HG03378 (cell line): ENCODE measurements around the gene OLFM4.

Experiments
- ATAC-seq: cut with Tn5 transposase; IDR thresholded peaks from one replicate; pipeline ENCODE4 v1.9.1; 2021; ENCODE audit warnings: mild to moderate bottlenecking, moderate library complexity; ENCODE audit not compliant: unreplicated experiment

OLFM4 gene, protein sequence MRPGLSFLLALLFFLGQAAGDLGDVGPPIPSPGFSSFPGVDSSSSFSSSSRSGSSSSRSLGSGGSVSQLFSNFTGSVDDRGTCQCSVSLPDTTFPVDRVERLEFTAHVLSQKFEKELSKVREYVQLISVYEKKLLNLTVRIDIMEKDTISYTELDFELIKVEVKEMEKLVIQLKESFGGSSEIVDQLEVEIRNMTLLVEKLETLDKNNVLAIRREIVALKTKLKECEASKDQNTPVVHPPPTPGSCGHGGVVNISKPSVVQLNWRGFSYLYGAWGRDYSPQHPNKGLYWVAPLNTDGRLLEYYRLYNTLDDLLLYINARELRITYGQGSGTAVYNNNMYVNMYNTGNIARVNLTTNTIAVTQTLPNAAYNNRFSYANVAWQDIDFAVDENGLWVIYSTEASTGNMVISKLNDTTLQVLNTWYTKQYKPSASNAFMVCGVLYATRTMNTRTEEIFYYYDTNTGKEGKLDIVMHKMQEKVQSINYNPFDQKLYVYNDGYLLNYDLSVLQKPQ

DNA sequence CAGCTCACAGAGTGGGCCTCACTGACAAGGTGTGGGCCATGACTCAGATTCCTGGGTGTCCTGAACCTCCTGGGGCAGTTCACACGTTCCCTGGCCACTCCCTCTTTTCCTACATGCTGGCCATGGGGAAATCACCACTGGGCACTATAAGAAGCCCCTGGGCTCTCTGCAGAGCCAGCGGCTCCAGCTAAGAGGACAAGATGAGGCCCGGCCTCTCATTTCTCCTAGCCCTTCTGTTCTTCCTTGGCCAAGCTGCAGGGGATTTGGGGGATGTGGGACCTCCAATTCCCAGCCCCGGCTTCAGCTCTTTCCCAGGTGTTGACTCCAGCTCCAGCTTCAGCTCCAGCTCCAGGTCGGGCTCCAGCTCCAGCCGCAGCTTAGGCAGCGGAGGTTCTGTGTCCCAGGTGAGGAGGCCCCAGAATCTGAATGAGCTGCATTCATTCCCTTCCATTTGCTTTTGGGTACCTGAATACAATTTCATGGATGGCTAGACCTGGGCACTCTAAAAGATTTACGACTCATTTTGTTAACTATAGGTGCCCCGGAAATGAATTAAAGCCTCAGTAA lies at the start of gene OLFM4:
TSS of gene OLFM4 (plus strand) at position 177 of the 567 bp plus-strand sequence. CDS start at position 201, 24 bp downstream.
- no peak for ATAC-seq

DNA sequence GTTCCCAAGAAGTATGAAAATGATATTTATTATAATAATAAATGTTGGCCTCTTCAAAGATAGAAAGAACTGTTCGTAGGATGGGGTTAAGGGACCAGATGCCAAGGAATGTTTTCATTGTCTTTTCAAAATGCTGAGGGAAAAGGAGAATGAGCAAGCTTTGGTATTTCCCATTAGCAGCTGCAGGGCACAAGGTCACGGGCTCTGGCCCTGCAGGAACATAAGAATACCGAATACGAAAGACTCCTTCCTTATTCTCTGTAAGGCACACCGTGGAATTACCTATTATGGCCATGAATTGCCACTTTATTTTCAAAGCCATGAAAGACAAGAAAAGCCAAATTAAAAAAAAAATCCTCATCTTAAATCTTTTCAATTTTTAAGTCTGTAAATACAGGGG lies 49.6 kb upstream of the OLFM4 start:
- ATAC-seq, result no peak

DNA sequence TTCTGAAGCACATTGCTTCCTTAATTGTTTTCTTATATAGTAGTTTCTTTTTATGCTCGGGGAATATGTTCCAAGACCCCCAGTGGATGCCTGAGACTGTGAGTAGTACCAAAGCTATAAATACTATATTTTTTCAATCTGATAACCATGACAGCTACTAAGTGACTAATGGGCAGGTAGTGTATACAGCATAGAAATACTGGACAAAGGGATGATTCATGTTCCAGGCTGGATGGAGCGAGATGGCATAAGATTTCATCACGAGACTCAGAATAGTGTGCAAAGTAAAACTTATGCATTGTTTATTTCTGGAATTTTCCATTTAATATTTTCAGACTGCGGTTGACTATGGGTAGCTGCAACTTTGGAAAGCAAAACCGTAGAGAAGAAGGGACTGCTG lies 47.9 kb upstream of the OLFM4 start:
- ATAC-seq, result no peak

DNA sequence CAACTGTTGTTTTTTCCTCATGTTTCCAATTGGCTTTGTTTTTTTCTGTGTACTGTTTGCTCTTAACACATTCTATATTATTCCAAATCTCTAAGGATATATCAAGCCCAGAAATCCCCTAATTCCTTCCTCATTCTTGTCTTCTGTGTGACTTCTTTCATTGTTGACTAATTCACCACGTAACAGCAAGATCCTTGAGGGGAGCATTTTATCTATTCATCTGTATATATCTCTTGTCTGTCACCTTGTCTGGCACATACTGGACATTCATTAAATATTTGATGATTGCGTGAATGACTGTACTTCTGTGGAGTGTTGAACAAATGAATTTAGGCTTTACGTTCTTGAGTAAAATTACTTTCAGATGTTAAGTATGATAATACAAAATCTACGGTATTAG lies 44.8 kb upstream of the OLFM4 start:
- ATAC-seq, result no peak

DNA sequence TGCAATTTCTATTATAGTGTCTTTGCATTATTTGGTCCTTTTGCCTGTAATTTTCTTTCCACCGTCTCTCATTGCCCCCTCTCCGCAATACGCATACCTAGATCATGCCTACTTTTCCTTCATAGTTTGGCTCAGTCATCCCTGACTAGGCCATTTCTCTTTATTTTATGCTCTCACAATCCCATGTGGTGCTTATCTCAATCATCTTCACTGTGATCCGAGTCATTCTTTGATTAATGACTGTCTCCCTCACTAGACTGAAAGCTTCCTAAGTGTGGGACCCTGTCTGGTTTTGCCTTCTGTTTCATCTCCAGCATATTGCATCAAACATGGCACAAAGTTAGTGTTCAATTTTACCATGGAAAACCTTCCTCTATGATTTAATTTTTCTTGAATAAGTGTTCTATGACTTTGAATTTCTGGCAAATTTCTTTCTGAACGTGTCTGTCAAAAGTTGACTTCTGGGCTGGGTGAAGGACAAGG lies 43.7 kb upstream of the OLFM4 start:
- no peak for ATAC-seq

DNA sequence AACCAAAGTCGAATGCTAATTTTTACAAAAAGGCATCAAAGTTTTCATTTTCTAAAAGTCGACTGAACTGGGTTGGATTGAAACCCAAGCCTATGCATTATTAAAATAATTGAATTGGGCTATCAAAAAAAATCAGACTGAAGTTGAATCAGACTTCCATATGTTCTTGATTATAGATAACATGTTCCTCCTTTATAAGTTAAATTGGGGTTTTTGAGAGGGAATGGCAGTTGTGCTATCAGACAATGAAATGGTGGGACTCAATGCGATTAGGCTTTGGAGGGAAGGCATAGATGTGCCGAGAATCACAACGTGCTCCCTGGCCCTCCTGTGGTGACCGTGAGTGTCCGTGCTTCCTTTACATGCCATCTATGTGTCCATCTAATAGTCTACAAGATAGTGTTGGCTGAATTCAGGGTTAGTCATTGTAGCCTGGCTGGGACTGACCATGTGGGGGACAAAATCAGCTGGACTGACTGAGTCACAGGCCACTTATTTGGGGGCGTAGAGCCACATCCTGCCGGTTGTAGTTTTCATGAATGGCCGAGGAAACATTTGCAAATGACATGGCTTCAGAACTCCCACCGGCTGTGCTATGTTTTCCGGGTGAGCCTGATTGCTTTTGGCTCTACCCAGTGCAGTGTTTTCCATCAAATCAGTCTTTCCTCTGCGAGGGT lies 37.1 kb upstream of the OLFM4 start:
- no peak for ATAC-seq

DNA sequence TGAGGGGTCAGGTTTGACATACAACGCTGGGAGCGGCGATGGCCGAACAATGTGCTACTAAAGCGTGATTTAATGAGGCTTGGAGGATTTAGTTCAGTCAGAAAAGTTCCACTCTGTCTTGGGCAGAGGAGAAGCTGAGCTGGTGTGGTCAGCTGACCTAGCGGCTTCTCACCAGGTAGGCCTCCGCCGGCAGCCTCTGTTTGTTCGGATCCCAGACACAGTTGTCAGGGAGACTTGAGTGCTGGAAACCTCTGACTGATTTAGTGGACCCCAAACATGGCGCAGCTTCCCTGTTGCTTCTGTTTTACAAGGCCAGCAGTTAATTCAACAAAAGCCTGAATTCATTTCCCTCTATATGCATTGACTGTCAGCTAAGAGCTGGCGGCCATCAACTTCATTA lies 36.5 kb upstream of the OLFM4 start:
- ATAC-seq, result no peak

DNA sequence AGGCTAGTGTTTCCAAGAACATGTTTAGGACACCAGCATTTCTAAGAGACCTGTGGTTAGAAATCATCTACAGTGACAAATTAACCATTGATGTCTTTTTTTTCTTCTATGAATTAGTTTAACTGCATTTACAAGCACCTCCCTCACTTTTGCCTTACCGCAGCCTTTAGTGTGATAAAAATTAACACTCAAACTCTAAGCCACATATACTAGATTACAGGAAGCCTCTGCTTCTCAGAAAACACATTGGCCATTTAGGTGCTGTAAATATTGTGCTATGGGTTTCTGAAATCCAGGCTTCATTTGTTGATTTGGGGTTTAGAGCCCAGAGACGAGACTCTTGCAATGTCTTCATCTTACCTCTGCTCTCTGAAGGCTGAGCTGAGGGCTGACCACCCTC lies 34.6 kb upstream of the OLFM4 start:
- no peak for ATAC-seq

DNA sequence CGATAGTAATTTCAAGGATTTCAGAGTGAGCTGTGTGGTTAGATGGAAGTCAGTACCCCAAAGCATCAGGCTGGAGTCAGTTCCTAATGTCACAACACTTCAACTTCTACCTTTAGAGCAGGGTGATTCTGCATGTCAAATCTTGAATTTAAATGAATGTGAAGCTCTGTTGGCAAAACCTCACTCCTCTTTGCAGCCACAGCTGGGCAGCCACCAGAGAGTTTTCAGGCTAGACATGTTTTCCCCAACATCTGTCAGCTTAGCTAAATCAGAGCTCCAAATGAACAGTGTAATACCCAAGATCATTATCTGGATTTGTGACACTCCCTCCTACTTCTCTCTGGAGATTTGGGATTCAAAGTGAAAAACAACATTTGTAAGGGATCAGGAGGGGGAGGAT lies 33.7 kb upstream of the OLFM4 start:
- no peak for ATAC-seq

DNA sequence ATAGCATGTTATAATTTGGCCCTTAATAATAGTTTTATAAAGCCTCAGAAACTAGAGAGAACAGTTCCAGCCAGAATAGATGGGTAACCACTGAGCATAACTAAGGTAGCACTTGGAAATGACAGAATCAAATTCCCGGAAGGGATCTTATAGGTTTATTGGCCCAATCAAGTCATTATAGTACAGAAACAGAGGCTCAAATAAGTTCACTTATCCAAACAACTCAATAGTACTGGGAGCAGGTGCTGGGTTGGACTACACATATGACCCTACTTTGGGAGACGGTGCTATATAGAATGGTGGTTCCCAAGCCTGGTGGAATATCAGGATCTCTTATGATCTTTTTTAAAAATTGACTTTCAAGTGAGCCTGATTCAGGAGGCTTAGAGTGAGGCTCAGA lies 32.7 kb upstream of the OLFM4 start:
- ATAC-seq, result no peak

DNA sequence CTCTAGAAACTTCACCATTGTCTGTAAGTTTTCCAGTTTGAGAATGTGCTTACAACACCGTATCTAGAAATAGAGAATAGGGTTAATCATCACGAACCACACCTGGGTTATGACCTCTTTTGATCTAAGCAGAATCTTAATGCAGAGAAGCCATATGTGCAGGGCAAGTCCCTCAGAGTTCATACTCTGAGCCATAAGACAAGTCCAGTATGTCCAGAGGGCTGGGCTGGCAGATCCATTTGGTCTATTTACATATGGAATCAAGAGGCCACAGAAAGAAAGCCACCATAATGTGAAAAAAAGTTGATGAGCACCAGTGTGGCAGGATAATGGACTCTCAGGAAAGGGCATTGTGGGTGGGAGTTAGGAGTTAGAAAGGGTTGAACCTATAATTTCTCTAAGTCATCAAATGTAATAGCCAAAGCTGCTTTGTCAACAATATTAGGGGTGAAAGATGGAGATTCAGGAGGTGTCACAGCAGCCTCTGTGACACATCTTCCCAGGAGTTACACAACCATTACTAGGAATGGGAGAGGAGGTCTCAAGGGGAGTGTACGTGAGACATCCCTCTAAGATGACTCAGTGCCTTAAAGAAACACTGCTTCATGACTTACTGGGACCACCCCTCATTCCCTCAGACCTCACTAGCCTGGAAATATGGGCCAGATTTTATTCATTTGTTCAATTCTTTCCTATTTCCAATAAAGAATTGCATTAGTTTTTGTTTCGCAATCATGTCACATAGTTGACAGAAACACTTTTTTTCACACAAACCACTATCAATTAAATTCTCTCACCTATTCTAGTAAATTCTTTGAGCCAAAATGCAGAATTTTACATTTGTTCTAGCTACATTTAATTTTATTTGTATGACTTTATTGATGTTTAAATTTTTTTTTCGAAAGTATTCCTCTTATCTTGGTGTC lies 30.4 kb upstream of the OLFM4 start:
- no peak for ATAC-seq

DNA sequence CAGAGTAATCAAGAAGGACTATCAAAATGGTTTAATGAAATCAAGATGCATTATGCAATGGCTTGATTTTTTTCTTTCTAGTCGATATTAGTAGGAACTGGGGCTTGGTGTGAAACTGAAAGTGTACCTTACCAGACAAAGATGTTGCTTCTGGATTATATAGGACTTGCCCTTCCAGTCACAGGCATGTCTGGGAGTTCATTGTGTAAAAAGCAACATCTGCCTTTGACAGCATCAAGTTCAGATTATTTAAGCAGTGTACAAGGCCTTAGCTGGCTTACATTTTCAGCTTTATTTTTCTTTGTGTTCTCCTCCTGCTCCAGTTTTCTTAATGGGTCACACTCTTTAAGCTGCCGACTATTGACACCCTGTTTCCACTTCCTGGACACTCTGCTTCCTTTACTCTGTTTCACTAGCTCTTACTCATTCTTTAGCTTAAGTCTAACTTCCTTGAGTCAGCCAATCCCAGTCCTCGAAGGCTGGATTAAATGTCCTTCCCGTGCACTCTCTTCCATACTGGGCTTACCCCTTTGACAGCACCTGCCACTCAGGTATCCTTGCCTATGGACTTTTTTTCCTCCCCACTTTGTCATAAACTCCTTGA lies 29.4 kb upstream of the OLFM4 start:
- ATAC-seq, result no peak

DNA sequence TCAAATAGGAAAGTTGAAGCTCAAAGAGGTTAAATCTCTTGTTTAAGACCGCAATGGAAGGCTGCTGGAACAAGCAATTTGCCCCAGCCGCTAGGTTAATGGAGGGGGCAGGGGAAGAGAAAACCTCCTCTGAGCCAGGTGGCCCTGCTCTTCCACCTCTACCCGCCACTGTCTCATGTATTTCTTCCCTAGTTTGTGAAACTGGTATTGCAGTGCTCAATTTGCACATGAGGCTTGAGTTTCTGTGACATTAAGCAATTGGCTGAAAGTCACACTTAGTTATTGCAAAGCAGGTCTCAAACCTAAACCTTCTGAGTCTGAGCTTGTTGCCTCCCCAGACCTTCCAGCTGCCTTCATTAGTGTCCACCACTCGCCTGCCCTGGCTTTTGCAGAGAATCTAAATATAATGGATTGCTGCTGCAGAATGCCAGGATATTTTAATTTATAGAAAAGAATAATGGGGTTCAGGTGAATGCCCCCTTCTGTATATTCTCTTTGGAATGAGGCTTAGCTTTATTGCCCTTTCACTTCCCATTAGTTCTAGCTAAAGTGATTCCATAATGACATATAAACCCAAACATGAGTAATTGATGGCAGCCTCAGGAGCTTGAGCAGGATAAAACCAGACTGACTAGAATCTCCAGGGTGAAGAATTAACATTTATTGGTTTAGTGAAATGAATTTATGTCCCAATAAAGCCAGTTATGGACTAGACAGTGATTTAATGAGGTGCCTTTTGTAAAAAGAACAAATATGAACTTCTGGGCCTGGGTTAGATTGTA lies 27.0 kb upstream of the OLFM4 start:
- ATAC-seq, result no peak

DNA sequence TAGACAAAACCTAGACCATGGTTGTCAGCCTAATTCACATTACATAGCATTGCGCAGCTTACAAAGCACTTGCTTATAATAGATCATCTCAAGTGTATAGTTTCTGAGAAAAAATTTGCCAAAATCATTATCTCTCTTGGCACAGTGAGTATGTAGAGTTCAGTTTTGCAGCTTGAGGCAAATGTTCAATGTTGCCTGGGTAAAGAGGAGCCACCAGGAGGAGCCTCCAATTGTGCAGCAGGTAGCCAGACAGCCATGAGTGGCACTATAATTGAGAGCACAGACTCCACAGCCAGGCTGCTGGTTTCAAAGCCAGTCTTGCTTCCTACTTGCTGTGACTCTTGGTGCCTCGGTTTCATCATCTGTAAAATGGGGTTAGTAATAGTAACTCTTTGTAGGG lies 24.0 kb upstream of the OLFM4 start:
- ATAC-seq, result no peak

DNA sequence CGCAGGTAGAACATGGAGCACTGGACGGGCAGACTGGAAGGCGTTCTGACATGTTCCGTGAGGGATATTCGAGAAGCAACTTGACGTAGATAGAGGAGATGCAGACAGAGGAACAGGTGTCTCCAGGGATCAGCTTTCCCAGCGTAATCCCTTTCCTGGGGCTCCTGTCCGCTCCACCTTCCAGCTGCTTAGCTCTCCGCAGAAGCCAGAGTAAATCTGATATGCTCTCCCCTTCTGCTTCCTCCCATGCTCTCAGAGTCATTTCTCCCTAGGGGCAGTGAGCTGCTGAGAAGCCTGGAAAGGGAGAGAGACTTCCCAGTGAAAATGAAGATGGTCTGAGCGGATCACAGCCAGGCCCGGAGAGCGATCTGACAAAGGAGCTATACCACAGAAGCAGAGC lies 23.0 kb upstream of the OLFM4 start:
- no peak for ATAC-seq

DNA sequence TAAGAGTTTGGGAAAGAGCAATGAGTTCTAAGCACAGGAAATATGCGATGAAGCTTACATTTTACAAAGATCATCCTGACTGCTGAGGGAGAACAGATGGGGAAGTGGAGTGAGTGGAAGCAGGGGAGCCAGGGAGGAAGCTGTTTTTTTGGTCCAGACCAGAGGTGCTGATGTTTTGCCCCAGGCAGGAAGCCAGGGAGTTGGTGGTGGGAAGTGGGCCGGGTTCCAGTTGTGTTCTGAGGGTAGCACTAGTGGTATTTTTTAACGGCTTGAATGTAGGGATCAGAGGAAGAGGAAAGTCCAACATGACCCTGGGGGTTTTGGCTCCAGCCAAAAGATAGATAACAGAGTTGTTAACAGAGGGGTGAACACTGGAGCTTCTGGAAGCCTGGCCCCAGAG lies 20.7 kb upstream of the OLFM4 start:
- ATAC-seq, result no peak

DNA sequence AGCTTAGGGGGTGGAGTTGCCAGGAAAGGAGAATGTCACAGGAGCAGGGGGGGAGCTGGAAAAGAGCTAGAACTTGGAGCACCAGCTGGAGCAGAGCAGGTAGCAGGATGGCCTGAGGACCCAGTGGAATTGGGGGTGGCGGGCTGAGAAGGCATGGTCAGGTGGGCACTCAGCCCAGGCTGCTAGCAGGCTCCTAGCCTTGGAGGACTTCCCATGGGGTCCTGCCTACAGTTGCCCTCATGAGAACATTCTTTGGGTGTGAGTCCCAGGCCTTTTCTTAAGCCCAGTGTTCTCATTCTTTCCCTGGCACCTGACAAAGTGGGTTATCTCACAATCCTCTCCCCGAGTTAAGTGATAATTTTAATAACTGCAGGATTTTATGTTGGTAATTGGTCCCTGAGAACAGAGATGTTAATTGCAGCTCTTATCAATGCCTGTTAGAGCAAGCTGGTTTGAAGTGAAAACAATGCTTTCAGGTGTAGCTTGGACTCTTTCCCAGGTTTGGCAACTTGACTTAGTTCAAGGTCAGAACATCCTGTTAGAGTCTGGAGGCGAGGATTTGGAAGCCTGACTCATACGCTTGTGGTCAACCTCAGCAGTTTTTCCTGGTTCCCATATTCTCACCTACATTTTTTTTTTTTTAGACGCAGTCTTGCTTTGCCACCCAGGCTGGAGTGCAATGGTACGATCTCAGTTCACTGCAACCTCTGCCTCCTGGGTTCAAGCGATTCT lies 18.1 kb upstream of the OLFM4 start:
- ATAC-seq, result no peak

DNA sequence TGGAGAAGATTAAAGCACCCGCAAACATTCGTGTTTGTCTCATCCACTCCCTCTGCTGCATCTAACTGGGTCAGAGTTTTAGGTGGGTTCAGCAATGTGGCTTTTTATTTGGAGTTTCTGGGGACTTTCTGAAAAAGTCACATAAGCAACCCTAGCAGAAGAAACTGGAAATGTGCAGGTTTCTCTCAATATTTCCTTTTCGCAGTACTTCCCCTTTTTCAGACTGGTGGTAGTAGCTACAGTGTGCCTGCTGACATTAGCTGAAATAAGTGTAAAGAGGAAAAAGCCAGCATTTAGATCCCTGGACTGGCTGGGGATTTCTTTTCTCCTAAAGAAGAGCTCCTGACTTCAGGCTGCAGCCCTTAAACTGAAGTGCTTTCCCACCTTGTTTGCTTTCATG lies 15.9 kb upstream of the OLFM4 start:
- peak; percentile 50 for ATAC-seq

DNA sequence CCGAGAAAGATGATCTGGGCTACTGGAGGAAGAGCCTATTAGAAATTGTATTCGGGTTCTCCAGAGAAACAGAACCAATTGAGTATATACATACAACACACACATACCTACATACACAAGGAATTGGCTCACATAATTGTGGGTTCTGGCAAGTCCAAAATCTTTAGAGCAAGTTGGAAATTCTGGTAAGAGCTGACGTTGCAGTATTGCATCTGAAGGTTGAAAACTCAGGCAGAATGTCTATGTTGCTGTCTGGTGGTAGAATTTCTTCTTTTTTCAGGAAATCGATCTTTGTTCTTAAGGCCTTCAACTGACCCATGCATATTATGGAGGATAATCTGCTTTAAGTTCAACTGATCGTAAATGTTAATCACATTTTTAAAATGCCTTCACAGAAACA lies 15.5 kb upstream of the OLFM4 start:
- ATAC-seq, result no peak
